ENCODE data around the gene ABI3.

ABI3 gene

DNA sequence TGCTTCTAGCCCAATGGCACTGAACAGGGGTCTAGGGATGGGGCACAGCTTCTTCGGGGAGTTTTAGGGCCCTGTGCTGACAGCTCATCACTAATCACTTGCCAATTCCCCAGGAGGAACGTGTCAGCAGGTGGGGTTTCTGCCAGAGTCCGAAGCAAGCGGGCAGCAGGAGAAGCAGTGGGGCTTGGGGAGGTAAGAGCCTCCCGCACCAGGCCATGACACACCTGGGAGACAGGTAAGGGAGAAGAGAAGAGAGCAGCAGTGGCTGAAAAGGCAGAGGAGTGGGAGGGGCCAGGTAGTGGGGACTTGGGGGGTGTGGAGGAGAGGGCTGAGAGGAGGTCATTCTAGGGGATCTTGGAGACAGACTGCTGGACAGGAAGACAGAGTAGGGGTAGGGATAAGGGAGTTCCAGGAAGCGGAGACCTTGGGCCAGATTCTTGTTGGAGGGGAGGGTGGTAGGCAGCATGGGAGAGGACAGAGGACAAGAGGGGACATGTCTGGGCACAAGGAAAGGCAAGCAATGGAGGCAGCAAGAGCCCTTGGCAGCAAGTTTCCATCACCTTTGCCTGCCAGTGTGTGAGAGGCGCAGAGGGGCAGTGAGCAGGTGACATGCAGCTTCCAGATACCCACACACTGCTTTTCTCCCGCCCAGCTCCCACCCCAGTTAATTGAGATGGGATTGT is 15.2 kb downstream of the ABI3 start:
- no peak for DNase-seq (ENCODE audit: low read depth, low spot score)

DNA sequence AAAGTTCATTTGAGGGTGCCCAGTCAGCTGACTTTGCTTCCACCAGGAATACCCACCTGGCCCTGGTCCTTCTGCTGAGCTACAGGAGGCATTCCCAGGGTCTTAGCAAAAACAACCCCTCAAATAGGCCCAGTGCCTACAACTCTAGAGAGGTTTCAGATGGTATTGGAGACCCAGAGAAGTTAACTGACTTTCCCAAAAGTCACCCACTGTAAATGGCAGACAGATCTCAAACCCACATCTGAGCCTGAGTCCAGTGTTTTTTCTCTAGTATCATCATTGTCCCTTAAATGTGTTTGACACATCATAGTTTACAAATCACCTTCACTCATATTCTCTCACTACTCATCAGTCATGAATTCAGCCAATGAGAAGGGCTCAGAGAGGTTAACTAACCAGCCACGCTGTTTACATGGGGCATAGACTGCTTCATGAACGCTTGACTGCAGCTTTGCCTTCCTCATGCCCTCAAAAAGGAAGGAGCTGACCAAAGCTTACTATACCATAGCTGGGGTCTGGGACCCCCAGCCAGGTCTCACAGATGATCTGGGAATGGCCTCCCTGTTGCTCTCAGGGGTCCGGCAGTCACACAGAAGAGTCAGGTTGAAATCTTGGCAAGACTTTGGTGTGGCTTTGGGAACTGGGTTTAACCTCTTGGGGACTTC is 16.4 kb downstream of the ABI3 start:
- DNase-seq (ENCODE audit: low read depth, low spot score): no peak

DNA sequence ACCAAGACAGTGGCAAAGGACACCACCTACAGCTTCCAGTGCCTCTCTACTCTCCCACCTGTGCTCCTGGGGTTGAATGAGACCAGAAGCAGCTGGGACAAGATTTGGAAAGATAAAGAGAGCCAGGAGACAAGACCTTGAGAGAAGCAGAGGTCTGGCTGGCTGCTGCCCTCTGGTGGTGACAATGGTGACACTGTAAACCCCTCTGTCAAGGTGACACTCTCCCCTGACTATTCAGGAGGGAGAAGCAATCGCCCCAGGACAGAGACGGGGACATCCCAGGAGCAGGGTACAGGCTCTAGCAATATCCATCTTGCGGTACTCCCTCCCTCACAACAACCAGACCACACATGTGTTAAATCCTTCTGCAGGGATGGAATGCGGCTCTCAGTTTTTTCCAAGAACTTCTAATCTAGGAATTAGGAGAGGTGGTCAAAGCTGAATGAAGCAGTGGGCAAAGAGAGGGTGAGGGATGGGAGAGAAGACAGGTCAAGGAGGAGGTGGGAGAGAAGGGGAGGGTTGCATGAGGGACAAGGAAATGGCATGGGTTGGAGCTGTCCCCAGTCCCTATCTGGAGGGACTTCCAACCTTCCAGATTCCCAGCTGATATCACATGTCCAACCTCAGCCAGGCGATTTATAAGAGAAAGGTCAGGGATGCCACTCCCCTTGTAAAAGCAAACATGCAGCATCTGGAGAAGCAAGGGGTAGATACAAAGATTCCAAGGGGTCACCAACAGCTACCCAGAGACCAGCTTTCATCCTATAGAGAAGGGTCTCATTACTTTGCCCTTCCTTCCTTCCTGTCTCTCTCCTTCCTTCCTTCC is 17.1 kb downstream of the ABI3 start:
- DNase-seq (ENCODE audit: low read depth, low spot score): no peak

DNA sequence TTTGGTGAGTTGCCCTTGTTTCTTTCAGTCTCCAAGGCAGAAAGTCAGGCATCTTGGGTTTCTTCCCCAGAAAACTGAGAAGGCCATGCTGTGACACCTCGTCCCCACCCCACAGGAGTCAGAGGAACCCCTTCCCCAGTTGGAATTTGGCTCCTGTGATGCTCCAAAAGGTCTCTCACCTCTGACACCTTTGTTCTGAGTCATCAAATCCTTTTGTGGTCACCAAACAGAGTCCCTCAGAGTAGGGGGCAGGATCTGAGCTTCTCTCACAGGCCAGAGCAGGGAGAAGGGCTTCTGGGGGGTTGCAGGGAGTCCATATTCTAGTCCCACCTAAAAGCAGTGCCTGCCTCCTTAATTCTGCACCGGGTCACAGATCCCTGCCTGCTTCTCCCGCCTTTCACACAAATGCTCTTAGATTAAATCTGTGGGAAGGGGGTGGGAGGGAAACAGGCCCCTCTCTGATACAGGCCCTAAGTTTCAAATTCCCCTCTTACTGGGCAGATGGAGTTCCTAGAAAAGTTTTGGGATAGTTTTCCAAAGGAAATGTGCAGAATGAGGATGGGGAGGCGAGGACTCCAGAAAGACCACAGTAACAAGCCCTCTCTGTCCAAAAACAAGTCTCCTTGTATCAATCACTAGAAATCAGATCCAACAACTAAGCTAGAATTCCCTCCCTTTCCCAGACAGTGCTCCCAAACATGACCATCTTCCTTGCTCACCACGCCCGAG is 18.7 kb downstream of the ABI3 start:
- DNase-seq (ENCODE audit: low read depth, low spot score): no peak

DNA sequence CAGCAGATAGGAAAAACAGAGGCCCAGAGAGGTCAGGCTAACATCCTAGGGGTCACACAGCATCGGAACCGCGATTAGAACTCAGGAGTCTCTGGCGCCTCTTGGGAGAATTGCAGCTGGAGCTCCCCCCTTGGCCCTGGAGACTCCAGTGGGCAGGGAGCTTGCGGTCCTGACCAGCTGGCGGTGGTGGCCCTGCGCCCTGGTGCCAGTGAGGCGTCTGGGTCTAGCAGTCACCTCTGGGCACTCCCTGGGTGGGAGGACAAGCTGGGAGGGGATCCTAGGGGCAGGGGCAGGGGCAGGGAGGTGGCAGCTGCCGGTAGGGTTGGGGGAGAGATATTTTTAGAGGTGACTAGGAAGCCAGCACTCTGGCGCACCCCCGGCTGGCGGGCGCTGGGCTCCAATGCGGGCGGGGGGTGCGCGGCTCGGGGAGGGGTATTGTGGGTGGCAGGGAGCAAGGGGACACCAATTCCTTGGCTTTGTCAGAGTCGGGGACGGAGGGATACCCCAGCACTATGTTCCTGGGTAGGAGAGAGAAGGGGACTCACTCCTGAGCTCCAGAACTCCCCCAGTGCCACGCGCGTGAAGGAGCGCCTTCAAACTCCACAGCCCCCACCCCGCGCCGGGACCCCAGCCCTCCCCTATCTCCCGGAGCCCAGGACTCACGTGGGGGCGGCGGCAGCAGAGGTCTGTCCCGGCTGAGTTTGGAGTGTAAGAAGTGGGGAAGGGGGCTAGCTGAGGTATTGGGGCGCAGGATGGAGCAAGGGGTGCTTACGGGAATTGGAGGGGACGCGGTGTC is 19.5 kb downstream of the ABI3 start:
- DNase-seq (ENCODE audit: low read depth, low spot score): no peak

DNA sequence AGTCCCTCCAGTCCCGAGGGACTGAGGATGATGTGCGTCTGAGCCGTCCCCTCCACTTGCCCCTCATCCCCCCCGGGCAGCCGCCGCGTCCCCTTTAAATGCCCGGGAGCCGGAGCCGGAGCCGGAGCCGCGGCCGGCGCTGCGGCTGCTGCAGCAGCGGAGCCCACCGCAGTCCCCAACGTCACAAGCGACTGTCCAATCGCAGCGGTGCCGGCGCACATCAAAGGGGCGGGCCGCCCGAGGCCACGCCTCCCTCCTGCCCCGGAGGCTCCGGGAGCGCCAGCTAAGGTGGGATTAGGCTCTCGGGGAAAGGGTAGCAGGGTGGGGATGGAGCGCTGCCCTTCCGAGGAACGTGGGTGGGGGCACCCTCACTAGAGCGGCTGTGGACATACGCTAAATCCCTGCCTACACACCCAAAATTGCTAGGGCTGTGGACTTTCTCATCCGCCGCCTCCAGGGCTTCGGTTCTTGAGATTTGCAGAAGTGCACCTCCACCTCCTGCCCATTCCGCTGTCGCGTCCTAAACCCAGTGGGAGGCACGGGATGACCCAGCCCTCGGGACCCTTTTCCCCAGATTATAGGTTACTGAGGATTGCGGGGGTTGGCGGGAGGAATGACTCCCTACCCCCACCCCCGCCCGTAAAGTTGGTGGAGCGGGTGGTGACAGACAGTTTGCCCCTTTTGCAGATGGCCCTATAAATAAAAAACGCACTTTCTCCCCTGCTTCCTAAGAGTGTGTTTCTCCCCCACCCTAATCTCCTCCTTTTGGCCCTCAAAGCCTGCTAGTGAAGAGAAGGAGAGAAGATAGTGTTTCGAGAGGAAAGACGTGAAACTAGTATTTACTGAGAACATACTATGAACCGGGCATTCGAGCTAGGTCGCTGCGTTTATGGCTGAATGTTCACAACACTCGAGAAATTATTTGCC is 20.4 kb downstream of the ABI3 start, which contains the start of gene PHOSPHO1:
Gene PHOSPHO1 (minus strand): TSS at position 152 of the 927 bp plus-strand sequence. CDS start 4,096 bp downstream, outside the sequence.
- no peak for DNase-seq (ENCODE audit: low read depth, low spot score)

DNA sequence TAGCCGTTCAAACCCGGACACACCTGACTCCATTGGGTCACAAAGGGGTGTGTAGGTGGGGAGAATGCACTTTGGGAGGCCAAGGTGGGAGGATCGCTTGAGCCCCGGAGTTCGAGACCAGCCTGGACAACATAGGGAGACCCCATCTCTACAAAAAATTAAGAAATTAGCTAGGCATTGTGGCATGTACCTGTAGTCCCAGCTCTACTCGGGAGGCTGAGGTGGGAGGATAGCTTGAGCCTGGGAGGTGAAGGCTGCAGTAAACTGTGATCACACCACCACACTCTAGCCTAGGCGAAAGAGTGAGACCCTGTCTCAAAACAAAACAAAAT is 21.0 kb downstream of the ABI3 start:
- no peak for DNase-seq (ENCODE audit: low read depth, low spot score)

DNA sequence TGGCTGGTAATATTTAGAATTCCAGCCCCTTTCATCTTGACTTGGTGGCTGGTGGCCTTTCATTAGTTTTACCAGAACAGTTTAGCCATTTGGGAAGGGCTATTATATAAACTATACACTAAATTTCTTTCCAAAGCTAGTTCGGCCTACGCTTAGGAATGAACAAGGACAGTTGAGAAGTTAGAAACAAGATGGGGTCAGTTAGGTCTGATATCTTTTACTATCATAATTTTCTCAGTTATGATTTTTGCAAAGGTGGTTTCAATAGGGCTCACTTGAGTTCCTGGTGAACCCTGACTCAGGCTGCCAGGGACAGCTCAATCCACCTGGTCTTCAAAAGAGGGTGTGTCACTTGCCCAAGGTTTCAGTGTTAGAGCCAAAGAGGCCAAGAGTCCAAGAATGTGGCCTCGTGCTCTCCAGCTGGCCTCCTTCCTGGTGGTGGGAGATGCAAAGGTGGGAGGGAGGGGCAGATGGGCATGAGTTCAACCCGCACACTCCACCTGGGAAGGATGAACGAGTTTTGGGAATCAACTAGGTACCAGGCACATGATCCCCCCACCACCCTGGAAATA is 24.1 kb downstream of the ABI3 start:
- no peak for DNase-seq (ENCODE audit: low read depth, low spot score)

DNA sequence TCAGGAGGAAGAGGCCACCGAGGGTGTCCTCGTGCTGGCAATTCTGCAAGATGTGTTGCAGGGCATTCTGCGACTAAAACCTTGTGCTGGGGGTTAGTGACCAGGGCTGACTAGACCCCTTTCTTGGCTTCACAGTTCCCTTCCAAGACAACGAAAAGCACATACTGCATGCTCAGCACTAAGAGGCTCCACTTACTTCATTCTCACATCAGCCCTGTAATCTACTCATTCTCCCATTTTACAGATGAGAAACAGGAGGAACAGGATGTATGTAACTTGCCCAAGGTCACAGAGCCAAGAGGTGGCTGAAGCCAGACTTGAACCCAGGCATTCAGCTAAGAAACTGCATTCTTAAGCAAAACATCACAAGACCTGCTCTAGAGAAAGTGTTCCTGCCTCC is 25.4 kb downstream of the ABI3 start:
- no peak for DNase-seq (ENCODE audit: low read depth, low spot score)

DNA sequence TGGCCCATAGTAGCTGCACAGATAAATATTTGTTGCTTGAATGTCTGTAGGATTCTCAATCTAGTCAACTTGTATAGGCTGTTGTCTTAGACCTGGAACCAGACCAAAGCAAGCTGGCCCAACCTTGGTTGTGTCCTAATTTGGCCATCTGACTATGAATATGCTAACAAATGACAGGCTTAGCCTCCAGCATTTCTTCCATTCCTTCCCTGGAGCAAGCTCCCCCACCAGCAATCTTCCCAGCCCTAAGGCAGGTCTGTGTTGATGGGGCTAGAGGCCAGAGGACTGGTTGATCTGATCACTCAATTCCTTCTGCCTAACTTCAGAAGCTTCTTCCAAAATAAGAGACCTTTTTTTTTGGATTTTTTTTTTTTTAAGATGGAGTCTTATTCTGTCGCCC is 29.5 kb downstream of the ABI3 start:
- DNase-seq (ENCODE audit: low read depth, low spot score): no peak

DNA sequence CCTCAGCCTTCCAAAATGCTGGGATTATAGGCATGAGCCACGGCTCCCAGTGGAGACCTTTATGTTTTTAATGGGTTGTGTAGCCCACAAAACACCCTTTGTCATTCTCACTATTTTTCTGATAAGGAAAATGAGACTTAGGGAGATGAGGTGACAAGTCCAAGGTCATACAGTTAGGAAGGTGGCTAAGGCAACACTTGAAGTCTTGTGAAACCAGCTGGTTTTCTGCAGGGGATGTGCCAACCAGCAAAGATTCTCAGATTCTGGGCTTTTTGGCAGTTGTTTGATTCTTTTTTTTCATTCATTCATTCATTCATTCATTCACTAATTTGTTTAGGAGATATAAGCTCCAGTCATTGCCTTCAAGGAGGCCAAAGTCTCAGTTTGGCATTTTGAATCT is 30.1 kb downstream of the ABI3 start:
- no peak for DNase-seq (ENCODE audit: low read depth, low spot score)

DNA sequence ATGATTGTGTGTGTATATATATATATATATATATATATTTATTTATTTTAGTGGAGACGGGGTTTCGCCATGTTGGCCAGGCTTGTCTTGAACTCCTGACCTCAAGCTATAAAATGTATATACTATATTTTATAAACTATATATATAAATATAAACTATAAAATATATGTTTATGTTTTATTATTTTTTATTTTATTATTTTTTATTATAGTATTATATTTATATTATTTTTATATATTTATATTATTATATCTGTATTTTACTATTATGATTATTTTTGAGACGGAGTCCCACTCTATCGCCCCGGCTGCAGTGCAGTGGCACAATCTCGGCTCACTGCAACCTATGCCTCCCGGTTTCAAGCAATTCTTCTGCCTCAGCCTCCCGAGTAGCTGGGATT is 30.5 kb downstream of the ABI3 start:
- DNase-seq (ENCODE audit: low read depth, low spot score): no peak

DNA sequence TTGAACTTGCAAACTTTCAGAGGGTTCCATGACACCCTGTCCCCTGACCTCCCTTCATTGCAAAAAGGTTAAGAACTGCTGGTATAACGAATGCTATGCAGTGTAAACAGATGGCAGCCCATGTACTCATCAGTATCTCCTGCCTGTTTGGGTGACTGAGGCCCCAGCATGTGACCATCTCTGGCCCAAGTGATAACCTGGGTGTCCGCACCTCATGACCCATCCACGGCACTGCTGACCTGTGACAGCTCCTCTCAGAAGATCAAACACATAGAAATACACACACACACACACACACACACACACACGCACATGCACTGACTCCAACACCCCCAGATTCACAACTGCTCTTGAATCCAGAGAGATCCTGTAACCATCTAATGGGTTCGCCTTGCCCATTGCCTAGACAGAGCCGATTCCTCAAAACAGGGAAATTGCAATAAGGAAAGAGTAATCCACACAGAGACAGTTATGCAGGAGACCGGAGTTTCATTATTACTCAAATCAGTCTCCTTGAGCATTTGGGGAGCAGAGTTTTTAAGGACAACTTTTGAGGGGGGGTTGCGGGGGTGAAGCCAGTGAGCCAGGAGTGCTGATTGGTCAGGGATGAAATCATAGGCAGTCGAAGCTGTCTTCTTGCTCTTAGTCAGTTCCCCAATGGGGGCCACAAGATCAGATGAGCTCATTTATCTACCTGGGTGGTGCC is 31.3 kb downstream of the ABI3 start:
- DNase-seq (ENCODE audit: low read depth, low spot score): no peak

DNA sequence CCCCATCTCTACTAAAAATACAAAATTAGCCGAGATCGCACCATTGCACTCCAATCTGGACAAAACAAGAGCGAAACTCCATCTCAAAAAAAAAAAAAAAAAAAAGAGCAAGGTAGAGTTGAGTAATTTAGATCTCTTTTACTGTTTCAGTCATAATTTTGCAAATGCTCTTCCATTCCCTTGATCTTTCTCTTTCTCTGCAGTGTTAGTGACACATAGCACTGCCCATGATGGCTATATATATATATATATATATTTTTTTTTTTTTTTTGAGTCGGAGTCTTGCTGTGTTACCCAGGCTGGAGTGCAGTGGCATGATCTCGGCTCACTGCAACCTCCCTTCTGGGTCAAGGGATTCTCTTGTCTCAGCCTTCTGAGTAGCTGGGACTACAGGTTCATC is 32.3 kb downstream of the ABI3 start:
- no peak for DNase-seq (ENCODE audit: low read depth, low spot score)

DNA sequence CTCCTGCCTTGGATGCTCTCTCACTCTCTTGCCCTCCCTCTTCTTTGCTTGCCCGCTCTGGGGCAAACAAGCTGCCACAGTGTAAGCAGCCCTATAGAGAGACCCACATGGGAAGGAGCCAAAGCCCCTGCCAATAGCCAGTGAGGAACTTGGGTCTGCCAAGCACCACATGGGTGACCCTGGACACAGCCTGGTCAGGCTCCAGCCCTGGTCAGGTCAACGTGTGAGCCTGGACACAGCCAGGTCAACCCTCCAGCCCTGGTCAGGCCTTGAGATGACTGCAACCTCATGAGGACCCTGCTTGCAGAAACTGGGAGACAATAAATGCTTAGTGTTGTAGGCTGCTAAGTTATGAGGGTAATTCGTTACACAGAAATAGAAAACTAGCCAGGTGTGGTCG is 34.3 kb downstream of the ABI3 start:
- no peak for DNase-seq (ENCODE audit: low read depth, low spot score)

DNA sequence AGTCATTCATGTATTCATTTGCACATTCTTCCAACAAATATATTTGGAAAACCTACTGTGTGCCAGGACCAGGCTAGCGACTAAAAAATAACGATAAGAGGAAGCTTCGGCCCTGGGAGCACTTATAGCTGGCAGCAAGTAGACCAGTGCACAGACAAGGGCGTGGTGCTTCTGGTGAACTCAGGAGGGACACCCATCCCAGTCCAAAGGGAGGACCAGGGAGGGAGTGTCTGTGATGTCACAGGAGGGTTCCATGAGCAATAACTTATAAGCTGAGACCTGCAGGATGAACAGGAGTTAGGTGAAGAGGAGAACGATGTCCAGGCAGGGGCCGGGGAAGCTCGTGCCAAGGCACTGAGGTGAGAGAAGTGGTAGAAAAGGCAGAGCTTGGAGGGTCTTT is 37.4 kb downstream of the ABI3 start:
- DNase-seq (ENCODE audit: low read depth, low spot score): no peak

DNA sequence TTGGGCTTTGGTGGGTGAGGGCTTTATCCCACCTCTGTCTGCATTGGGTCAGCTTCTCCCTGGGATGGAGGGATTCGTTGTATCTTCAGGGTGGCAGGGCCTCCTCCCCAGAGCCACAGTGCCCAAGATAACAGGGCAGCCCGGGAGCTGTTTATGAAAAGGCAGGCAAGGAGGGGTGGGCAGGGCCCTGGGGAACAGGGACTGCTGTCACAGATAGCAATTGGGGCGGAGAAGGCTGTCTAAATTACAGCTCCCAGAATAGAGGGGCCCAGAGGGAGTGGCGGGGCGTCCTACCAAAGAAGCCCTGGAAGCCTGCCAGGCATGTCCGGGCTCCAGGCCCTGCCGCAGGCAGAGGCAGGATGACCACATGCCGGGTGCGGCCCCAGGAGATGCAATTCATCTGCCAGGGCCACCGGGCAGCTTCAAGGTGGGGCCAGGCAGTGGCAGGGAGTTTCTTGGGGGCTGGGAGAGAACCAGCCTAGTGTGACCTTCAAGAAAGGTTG is 38.8 kb downstream of the ABI3 start:
- DNase-seq (ENCODE audit: low read depth, low spot score): no peak

DNA sequence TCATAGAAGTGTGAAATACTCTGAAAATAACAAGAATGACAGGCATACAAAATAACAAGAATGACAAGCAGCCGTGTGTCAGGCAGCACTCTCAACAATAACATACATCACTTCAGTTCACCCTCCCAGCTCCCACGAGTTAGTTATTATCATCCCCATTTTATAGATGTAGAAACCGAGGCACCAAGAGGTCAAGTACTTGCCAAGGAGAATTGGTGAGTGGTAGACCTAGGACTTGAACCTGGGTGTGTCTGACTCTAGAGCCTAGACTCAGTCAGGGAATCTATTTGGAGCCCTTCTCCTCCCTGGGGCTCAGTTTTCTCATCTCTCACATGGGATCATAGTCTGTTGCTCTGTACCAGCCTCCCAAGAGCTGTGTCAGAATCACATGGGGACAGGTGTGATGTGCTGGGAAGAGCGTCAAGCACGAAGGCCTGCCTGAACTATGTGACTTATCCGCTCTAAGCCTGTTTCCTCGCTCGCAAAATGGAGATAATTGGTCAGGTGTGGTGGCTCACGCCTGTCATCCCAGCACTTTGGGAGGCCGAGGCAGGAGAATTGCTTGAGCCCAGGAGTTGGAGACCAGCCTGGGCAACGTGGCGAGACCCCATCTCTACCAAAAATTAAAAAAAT is 39.5 kb downstream of the ABI3 start:
- no peak for DNase-seq (ENCODE audit: low read depth, low spot score)
